Measurements from ENCODE around the gene NOVA1.
"Not testable (repeated sequence)": the region's sequence is repeated elsewhere in the genome, so short reads cannot be mapped to it uniquely, and the experiment has no call there.

The NOVA1 gene

GRCh38 chr14:26597589-26598080 lies at the start of gene NOVA1:
TSS of gene NOVA1 (minus strand) at chr14:26598033. CDS start at chr14:26597436, 597 bp downstream.
- no peak for DNase-seq (ENCODE audit: low spot score)

GRCh38 chr14:26645057-26645456 lies 47.2 kb upstream of the NOVA1 start:
- DNase-seq (ENCODE audit: low spot score) = not testable (repeated sequence)

- no peak for DNase-seq (ENCODE audit: low spot score)
These were observed 38.7 kb upstream of the NOVA1 start for GRCh38 chr14:26636561-26636960.

GRCh38 chr14:26634946-26635345 lies 37.1 kb upstream of the NOVA1 start:
- not testable (repeated sequence) for DNase-seq (ENCODE audit: low spot score)

GRCh38 chr14:26626256-26626655 lies 28.4 kb upstream of the NOVA1 start:
- no peak for DNase-seq (ENCODE audit: low spot score)

- no peak for DNase-seq (ENCODE audit: low spot score)
These were observed 24.8 kb upstream of the NOVA1 start for GRCh38 chr14:26622611-26623010.

- DNase-seq (ENCODE audit: low spot score) = no peak
These were observed 24.2 kb upstream of the NOVA1 start for GRCh38 chr14:26621807-26622560.

- DNase-seq (ENCODE audit: low spot score) = no peak
These were observed 23.5 kb upstream of the NOVA1 start for GRCh38 chr14:26621364-26621763.

- DNase-seq (ENCODE audit: low spot score) = no peak
These were observed 13.4 kb upstream of the NOVA1 start for GRCh38 chr14:26611259-26611658.

- no peak for DNase-seq (ENCODE audit: low spot score)
These were observed 9.0 kb upstream of the NOVA1 start for GRCh38 chr14:26606729-26607312.

GRCh38 chr14:26605602-26606001 lies 7.8 kb upstream of the NOVA1 start:
- no peak for DNase-seq (ENCODE audit: low spot score)

GRCh38 chr14:26602902-26603301 lies 5.1 kb upstream of the NOVA1 start:
- no peak for DNase-seq (ENCODE audit: low spot score)

GRCh38 chr14:26601856-26602255 lies 4.0 kb upstream of the NOVA1 start:
- no peak for DNase-seq (ENCODE audit: low spot score)

- no peak for DNase-seq (ENCODE audit: low spot score)
These were observed 1.5 kb upstream of the NOVA1 start for GRCh38 chr14:26599291-26599690.

GRCh38 chr14:26598672-26599131 lies 869 bp upstream of the NOVA1 start:
- no peak for DNase-seq (ENCODE audit: low spot score)

GRCh38 chr14:26598081-26598671 lies 343 bp upstream of the NOVA1 start:
- peak; percentile 96 for DNase-seq (ENCODE audit: low spot score)

GRCh38 chr14:26597071-26597588 lies 703 bp downstream of the NOVA1 start:
- peak; percentile 72 for DNase-seq (ENCODE audit: low spot score)

GRCh38 chr14:26596543-26597061 lies 1.2 kb downstream of the NOVA1 start:
- DNase-seq (ENCODE audit: low spot score) = peak; percentile 56

- no peak for DNase-seq (ENCODE audit: low spot score)
These were observed 1.8 kb downstream of the NOVA1 start for GRCh38 chr14:26595926-26596542.

- DNase-seq (ENCODE audit: low spot score) = no peak
These were observed 2.9 kb downstream of the NOVA1 start for GRCh38 chr14:26594756-26595545.

- DNase-seq (ENCODE audit: low spot score) = no peak
These were observed 3.7 kb downstream of the NOVA1 start for GRCh38 chr14:26594148-26594547.

Measured in ecto neural progenitor cell (in vitro differentiated cells).